ENCODE measurements around the gene GABRB3.

The GABRB3 gene

DNA sequence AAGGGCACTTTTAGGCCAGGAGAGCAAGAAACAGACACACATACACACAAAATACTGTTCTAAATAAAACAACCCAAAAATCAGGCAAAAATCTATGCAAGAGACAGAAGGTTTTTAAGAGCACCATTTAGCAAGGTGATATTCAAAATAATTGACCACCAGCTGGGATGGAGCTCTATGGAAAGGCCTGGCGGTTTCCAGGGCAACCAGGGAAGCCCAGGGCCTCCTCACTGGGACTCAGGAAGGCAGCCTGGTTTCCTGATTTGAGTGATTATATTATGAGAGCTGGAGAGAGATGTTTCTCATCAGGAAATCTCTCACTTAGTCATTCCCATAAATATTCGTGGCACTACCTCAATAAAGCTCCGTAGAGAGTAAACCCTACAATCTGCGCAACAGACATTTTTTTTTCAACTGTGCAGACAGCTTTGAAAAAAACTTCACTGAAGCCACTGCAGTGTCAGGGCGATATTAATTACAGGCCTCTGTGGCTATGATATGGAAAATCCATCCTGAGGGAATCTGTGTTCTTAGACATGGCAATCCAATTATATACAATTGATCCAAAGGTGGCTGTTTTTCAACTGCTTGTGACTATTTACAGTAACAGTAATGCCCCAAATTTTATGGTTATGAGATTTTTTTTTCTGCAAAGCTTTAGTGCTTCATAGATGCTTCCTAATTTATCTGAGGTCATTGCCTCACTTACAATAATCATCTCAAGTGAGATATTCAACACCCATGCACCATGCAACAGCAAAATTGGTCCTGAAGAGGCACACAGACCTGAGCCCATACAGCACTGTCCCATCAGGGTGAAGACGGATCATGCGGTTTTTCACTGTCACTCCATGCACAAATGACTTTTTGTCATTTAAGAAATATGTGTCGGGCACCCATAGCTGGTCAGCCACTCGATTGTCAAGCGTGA, 152.1 kb downstream of the GABRB3 start:
- Histone ChIP-seq H3K36me3 (ENCODE audit: control insufficient read depth, low read length) (no peaks in the 10 kb centered on the region), H3K4me1 (ENCODE audit: control insufficient read depth, low read length) (no peaks in the 10 kb centered on the region), H3K9me3 (ENCODE audit: control insufficient read depth, insufficient read depth, low read length) (peaks cover 32% of the 10 kb centered on the region; the same call in 1 of the 2 replicates), H4K20me1 (ENCODE audit: control insufficient read depth, insufficient read depth, low read depth, low read length) (no peaks in the 10 kb centered on the region), H3K4me2 (ENCODE audit: low read length) (no peak overlapping the region), H3K27ac (ENCODE audit: low read depth, low read length) (no peak overlapping the region), H3K79me2 (ENCODE audit: control insufficient read depth, low read length) (no peaks in the 10 kb centered on the region), H3K9me2 (replicated peaks; ENCODE audit: control insufficient read depth, low read length) (no peaks in the 10 kb centered on the region), H3K4me3 (ENCODE audit: low read length) (no peak overlapping the region), H3K27me3 (ENCODE audit: control insufficient read depth, low read length) (no peaks in the 10 kb centered on the region), H3F3A (ENCODE audit: control insufficient read depth, insufficient read depth) (no peaks in the 10 kb centered on the region)
- no peak for TF ChIP-seq EZH2phosphoT487 (IDR thresholded peaks at IDR 0.05; ENCODE audit: borderline replicate concordance, low read length)
- TF ChIP-seq, protein P1, sequence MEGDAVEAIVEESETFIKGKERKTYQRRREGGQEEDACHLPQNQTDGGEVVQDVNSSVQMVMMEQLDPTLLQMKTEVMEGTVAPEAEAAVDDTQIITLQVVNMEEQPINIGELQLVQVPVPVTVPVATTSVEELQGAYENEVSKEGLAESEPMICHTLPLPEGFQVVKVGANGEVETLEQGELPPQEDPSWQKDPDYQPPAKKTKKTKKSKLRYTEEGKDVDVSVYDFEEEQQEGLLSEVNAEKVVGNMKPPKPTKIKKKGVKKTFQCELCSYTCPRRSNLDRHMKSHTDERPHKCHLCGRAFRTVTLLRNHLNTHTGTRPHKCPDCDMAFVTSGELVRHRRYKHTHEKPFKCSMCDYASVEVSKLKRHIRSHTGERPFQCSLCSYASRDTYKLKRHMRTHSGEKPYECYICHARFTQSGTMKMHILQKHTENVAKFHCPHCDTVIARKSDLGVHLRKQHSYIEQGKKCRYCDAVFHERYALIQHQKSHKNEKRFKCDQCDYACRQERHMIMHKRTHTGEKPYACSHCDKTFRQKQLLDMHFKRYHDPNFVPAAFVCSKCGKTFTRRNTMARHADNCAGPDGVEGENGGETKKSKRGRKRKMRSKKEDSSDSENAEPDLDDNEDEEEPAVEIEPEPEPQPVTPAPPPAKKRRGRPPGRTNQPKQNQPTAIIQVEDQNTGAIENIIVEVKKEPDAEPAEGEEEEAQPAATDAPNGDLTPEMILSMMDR (IDR thresholded peaks at IDR 0.05; ENCODE audit: low read depth, low read length, poor library complexity, severe bottlenecking), result no peak

DNA sequence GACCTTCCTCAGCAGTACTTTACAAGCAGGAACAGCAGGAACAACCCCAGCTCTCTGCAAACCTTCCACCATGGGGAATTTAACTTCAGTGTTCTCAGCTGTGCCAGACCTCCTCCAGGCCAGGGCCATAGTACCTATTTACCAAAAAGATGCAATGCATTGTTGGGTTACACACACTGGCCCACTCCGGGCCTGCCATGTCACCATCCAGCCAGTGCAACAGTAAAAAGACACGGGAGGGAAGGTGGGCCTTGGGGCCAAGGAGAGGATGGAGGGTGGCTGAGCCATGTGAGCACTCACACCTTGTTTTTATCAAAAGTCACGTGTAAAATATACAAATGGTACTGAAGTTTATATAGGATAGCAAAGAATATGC, 157.0 kb downstream of the GABRB3 start:
- H3K4me1 ChIP-seq (ENCODE audit: control insufficient read depth, low read length), result no peaks in the 10 kb centered on the region
- H3K79me2 ChIP-seq (ENCODE audit: control insufficient read depth, low read length), result no peaks in the 10 kb centered on the region
- H3K4me3 ChIP-seq (ENCODE audit: low read length), result no peak overlapping the region
- no peaks in the 10 kb centered on the region for H3F3A ChIP-seq (ENCODE audit: control insufficient read depth, insufficient read depth)
- H3K27ac ChIP-seq (ENCODE audit: low read depth, low read length), result no peak overlapping the region
- H3K9me3 ChIP-seq (ENCODE audit: control insufficient read depth, insufficient read depth, low read length), result peaks cover 23% of the 10 kb centered on the region; the same call in 1 of the 2 replicates
- no peak overlapping the region for H3K4me2 ChIP-seq (ENCODE audit: low read length)
- no peaks in the 10 kb centered on the region for H3K9me2 ChIP-seq (replicated peaks; ENCODE audit: control insufficient read depth, low read length)
- no peaks in the 10 kb centered on the region for H3K36me3 ChIP-seq (ENCODE audit: control insufficient read depth, low read length)
- no peak for TF ChIP-seq EZH2phosphoT487 (IDR thresholded peaks at IDR 0.05; ENCODE audit: borderline replicate concordance, low read length)
- TF ChIP-seq, protein P1 (IDR thresholded peaks at IDR 0.05; ENCODE audit: low read depth, low read length, poor library complexity, severe bottlenecking), result no peak
- no peaks in the 10 kb centered on the region for H3K27me3 ChIP-seq (ENCODE audit: control insufficient read depth, low read length)
- H4K20me1 ChIP-seq (ENCODE audit: control insufficient read depth, insufficient read depth, low read depth, low read length), result no peaks in the 10 kb centered on the region

DNA sequence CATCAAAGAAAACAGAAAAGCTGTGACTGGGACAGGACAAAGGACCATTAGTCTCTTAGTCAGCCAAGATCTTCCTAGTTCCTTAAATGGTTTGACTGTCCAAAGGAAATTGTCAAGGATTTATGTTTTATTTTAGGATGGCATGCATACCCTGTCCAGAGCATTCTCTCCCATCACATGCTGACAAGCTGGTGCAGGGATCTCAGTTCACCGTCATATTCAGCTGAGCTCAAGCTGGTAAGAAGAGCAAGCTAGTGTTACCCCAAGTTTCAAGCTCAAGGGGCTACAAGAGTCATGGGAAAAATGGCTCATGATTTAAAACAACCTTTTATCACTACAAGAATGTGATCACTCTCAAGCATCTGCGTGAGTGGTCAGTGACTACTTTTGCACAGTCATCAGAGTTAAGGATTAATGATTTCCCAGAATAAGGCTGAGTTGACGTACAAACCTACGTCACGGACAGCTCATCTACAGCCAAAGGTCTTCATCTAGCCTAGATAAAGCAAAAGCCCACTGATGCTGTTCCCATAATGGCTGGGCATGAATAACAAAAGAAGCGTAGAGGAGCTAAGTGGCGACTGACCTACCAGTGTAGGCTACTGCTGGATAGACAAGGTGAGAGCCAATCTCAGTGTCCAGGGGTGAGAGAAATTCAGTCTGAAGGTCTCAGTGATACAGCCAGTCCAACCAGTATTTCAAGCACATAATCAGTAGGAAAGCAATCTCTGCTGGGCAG, 157.5 kb downstream of the GABRB3 start:
- Histone ChIP-seq H3F3A (ENCODE audit: control insufficient read depth, insufficient read depth) (no peaks in the 10 kb centered on the region), H3K9me2 (replicated peaks; ENCODE audit: control insufficient read depth, low read length) (no peaks in the 10 kb centered on the region), H3K4me3 (ENCODE audit: low read length) (no peak overlapping the region), H3K27me3 (ENCODE audit: control insufficient read depth, low read length) (no peaks in the 10 kb centered on the region), H3K36me3 (ENCODE audit: control insufficient read depth, low read length) (no peaks in the 10 kb centered on the region), H4K20me1 (ENCODE audit: control insufficient read depth, insufficient read depth, low read depth, low read length) (no peaks in the 10 kb centered on the region), H3K79me2 (ENCODE audit: control insufficient read depth, low read length) (no peaks in the 10 kb centered on the region), H3K4me1 (ENCODE audit: control insufficient read depth, low read length) (no peaks in the 10 kb centered on the region), H3K9me3 (ENCODE audit: control insufficient read depth, insufficient read depth, low read length) (peaks cover 28% of the 10 kb centered on the region; the same call in 1 of the 2 replicates), H3K27ac (ENCODE audit: low read depth, low read length) (no peak overlapping the region), H3K4me2 (ENCODE audit: low read length) (no peak overlapping the region)
- no peak for TF ChIP-seq EZH2phosphoT487 (IDR thresholded peaks at IDR 0.05; ENCODE audit: borderline replicate concordance, low read length)
- TF ChIP-seq, protein P1 (IDR thresholded peaks at IDR 0.05; ENCODE audit: low read depth, low read length, poor library complexity, severe bottlenecking), result no peak

Measured in DOHH2 (cell line).